ENCODE results near the gene CFAP61.

The CFAP61 gene

DNA sequence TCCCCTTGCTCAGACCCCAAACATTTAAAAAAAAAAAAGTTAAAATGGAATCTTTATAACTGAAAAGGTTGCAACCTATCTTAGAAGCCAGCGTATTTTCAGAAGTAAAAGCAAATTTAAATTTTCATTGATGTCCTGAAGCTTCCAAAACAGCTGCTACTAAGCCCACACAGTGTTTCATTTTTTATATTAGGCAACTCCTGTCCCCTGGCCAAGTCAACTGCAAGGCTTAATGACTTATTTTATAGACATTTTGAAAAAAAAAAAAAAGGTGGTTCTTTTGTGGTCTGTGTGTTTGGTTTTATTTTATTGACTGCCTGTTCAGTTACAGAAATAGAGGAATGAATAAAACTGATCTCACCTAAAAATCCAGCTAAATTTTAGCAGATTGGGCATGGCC is 13.0 kb downstream of the CFAP61 start:
- TF ChIP-seq, protein P1, sequence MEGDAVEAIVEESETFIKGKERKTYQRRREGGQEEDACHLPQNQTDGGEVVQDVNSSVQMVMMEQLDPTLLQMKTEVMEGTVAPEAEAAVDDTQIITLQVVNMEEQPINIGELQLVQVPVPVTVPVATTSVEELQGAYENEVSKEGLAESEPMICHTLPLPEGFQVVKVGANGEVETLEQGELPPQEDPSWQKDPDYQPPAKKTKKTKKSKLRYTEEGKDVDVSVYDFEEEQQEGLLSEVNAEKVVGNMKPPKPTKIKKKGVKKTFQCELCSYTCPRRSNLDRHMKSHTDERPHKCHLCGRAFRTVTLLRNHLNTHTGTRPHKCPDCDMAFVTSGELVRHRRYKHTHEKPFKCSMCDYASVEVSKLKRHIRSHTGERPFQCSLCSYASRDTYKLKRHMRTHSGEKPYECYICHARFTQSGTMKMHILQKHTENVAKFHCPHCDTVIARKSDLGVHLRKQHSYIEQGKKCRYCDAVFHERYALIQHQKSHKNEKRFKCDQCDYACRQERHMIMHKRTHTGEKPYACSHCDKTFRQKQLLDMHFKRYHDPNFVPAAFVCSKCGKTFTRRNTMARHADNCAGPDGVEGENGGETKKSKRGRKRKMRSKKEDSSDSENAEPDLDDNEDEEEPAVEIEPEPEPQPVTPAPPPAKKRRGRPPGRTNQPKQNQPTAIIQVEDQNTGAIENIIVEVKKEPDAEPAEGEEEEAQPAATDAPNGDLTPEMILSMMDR (IDR thresholded peaks at IDR 0.05; ENCODE audit: low read depth, low read length) = no peak
- DNase-seq (ENCODE audit: extremely low read depth, low read depth) = no peak

DNA sequence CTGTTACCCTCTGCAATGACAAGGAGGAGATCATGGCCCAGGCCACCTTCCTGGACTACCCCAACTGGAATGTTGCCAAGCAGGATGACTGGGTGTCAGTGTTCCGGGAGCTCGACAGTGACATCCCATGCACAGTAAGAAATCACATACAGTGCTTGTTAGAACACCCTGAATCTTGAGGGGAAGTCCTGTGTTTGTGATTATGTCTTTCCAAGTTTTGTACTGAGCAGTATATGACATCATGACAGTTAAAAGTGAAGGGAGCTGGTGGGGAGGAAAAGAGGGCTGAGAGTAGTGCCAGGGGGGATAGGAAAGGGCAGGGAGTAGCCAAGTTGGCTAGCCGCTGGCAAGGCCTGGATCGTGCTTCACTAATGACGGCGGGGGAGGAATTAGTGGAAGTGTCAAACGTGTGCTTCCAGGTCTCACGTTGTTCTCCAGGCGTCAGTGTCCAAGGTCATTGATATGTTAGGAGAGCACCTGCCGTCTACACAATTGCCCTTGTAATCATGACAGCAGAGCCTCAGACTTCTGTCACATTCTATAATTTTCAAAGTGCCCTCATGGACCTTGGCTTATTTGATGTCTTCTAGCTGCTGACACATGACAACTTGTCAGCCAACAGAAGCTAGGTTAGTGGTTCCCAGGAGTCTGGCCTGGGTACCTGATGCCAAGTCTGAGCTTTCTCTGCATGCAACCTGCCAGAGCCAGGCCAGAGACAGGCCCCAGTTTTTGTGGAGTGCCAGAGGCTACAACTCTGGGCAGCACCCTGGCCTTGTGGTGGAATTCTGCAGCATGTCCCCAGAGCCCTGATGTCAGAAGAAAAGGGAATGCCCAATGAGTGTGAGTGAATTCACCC is 18.8 kb downstream of the CFAP61 start:
- TF ChIP-seq, protein P1 (IDR thresholded peaks at IDR 0.05; ENCODE audit: low read depth, low read length) = no peak
- DNase-seq (ENCODE audit: extremely low read depth, low read depth) = no peak

DNA sequence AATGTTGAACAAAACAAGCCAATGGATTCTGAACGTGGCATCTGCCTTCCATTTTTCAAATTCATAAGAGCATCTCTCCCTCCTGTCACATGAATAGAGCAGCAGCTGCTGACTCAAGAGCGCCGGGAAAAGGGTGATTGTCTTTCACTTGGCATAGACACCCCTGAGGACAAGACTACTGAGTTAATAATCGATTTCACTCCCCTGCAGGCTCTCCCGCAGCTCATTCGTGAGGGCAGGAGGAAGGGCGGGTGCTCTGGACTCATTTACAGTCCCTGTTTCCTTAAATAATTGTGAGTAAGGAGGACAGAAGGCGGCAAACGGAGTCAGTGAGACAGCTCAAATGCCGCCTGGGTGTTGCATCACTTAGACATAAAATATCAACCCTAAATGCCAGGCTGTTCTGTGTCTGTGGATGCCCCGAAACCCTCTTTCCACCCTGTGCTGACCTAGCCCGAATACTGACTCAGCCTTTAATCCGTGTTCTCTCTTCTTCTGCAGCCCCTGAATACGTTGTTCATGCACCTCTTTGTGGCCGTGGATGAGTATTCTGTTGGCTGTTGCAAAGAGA is 21.6 kb downstream of the CFAP61 start:
- DNase-seq (ENCODE audit: extremely low read depth, low read depth) = no peak
- TF ChIP-seq, protein P1 (IDR thresholded peaks at IDR 0.05; ENCODE audit: low read depth, low read length) = no peak

DNA sequence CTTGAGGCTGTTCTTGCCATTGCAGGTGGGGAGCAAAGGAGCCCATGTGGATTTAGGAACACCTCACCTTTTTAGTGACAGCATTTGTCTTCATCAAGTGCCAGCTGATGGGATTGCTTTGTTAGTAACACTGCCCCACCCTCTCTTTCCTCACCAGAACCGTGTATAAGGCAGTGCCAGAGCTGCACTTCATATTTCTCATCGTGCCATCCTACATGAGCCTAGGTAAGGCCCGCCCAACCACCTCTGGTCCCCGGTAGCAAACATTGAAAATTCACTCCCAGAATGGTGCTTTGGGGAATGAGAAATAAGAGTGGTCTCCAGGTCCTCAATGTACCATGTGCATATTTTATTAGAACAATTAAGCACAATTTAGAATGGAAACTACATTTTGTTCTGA is 22.7 kb downstream of the CFAP61 start:
- TF ChIP-seq, protein P1 (IDR thresholded peaks at IDR 0.05; ENCODE audit: low read depth, low read length) = no peak
- no peak for DNase-seq (ENCODE audit: extremely low read depth, low read depth)

DNA sequence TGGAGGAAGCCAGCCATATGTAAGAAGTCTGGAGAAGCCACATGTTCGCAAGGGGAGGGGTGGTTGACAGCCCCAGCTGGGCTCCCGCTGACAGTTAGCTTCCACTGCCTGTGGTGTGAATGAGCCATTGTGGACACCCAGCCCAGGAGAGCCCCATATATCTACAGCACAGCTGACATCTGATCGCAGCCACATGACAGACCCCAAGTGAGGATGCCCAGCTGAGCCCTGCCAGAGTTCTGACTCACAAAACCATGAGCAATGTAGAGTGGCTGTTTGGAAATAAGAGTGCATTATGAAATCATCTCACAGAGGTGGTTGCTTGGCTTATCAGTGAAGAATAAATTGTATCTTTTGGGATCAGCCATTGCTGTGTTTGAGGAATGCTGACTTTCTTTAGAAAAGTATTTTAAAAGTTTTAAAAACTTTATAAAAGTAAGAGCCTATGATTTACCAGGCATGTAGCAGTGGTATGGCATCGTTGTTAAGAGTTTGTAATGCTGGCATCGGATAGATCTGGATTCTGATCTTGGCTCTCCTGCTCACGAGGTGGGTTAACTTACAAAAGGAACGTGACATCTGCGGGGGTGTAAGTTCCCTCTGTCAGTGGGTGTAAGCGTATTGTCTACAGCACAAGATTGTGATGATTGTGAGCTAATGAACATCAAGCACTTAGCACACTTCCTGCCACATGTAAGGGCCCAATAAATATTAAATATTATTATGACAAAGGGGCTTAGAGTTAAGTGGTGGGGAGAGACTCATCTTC is 24.1 kb downstream of the CFAP61 start:
- TF ChIP-seq, protein P1 (IDR thresholded peaks at IDR 0.05; ENCODE audit: low read depth, low read length) = no peak
- no peak for DNase-seq (ENCODE audit: extremely low read depth, low read depth)

DNA sequence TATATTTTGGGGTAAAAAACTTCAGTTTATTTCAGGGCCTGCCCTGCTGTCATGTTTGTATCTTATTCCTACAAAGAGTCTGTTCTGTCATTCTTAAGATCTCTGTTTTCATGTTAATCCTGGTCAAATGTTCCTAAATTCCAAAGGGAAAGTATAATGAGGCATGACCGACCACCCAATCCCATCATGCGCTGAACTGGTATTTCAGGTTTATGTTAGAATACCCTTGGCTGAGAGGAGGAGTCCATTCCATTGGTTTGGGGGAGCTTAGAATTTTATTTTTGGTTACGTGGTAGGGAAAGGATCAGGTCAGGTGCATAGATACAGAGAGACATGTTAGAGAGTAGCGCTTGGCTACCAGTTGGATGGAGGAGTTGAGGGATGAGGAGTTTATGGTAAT is 25.7 kb downstream of the CFAP61 start:
- TF ChIP-seq, protein P1 (IDR thresholded peaks at IDR 0.05; ENCODE audit: low read depth, low read length) = no peak
- no peak for DNase-seq (ENCODE audit: extremely low read depth, low read depth)
